Measurements from ENCODE around the gene PNPLA6. TPM values are rescaled to one million over a fixed set of nuclear protein-coding genes. Genes with fewer than 3 reads are reported as not detected.

Gene PNPLA6
- total and polyA plus RNA-seq, 2 of the 13 experiments (the other 11 are each of a cell fraction or from before 2014, with no cell fraction given): 24.9 to 28.2 TPM

GRCh38 chr19:7533925-7534480 is 1.5 kb upstream of the PNPLA6 start:
- H4K20me1 ChIP-seq (ENCODE audit: insufficient read depth, low read length): no peaks in the 10 kb centered on the region
- in situ Hi-C loops (cut with HindIII; ENCODE audit: extremely low pct_ligation_motif_present, low pct_unique_long_range_greater_than_20kb) (no loop called here), intact Hi-C loops (cut with micrococcal nuclease; ENCODE audit: unreplicated experiment) (no loop called here)
- 13% methylated on average over 30 of the region's 41 CpGs for WGBS (ENCODE audit: low lambda C conversion rate)
- H3K79me2 ChIP-seq (ENCODE audit: insufficient read depth, low read length): no peaks in the 10 kb centered on the region
- H3K9ac ChIP-seq (ENCODE audit: insufficient read depth, low read depth, low read length): peak overlapping the region; percentile 81
- ChIA-PET POLR2A (interaction anchor here (1.4 to 2.1 kb wide), 3 partner anchors 12 to 61 kb away, joined by 3 to 13 read pairs (median 4); partner anchors contain the start of gene MCOLN1), CTCF (ENCODE audit: low intra/inter-chr PET ratio, low total read pairs) (no interaction called here)
- peak; percentile 73 for ATAC-seq
- peaks cover 0 to 4% of the 10 kb centered on the region in 2 experiments; a peak in 2 of 5 replicates for H3K36me3 ChIP-seq (replicated peaks in 1 of 2; ENCODE audit: control insufficient read depth in 1 of 2, insufficient read depth in 2 of 2, low read length in 2 of 2)
- H3K27ac ChIP-seq (ENCODE audit: extremely low read length, insufficient read depth, low read length): peak overlapping the region; percentile 84
- no peak for FAIRE-seq
- TSS peak; percentile 88 for BruUV-seq (replicated peaks)
- no peak overlapping the region for H2AFZ ChIP-seq (ENCODE audit: low read length)
- peak overlapping the region; percentile 91 to 97 (median 94) for H3K4me3 ChIP-seq (replicated peaks in 1 of 3; ENCODE audit: insufficient read depth in 1 of 3, low read depth in 2 of 3, low read length in 3 of 3)
- H3K9me3 ChIP-seq (ENCODE audit: low read length): no peaks in the 10 kb centered on the region
- H3K4me1 ChIP-seq (ENCODE audit: insufficient read depth, low read length): peaks cover 14% of the 10 kb centered on the region
- peak overlapping the region; percentile 89 for H3K4me2 ChIP-seq (ENCODE audit: low read depth, low read length)
- DNase-seq (ENCODE audit: low spot score): peak; percentile 67
- no peaks in the 10 kb centered on the region; a peak in 1 of 5 replicates for H3K27me3 ChIP-seq (ENCODE audit: control insufficient read depth in 1 of 2, insufficient read depth in 2 of 2, low read length in 2 of 2)
- TF ChIP-seq NFYC (CRISPR knock-in tag; IDR thresholded peaks at IDR 0.05) (no peak), ZNF773 (CRISPR knock-in tag; IDR thresholded peaks at IDR 0.05; ENCODE audit: borderline replicate concordance) (no peak), HDAC1 (CRISPR knock-in tag; IDR thresholded peaks at IDR 0.05) (no peak), AHDC1 (CRISPR knock-in tag; IDR thresholded peaks at IDR 0.05; ENCODE audit: borderline replicate concordance) (no peak), MAZ (IDR thresholded peaks at IDR 0.05; ENCODE audit: borderline replicate concordance, low read depth, low read length) (peak; percentile 68; the same call in 1 of the 2 replicates), MAZ (CRISPR knock-in tag; IDR thresholded peaks at IDR 0.05; ENCODE audit: low read depth) (peak; percentile 19; the same call in 1 of the 2 replicates), MXI1 (IDR thresholded peaks at IDR 0.05; ENCODE audit: borderline replicate concordance, low read depth, low read length) (peak; percentile 14; the same call in 1 of the 3 replicates), POGK (CRISPR knock-in tag; conservative IDR thresholded peaks at IDR 0.05) (no peak), ZNF879 (CRISPR knock-in tag; IDR thresholded peaks at IDR 0.05) (no peak), SP2 (CRISPR knock-in tag; IDR thresholded peaks at IDR 0.05) (no peak; the same call in 1 of the 2 replicates), U2AF1 (optimal IDR thresholded peaks at IDR 0.05; ENCODE audit: low read depth, low read length) (peak; percentile 22), HDAC2 (CRISPR knock-in tag; IDR thresholded peaks at IDR 0.05) (0 out of 2 replicates have a peak, but pooled peaks have one; percentile 1), TRIM22 (IDR thresholded peaks at IDR 0.05) (no peak), ZFP62 (CRISPR knock-in tag; IDR thresholded peaks at IDR 0.05) (no peak), ZNF143 (CRISPR knock-in tag; IDR thresholded peaks at IDR 0.05) (peak; percentile 71), FOXC1 (CRISPR knock-in tag; IDR thresholded peaks at IDR 0.05; ENCODE audit: borderline replicate concordance) (0 out of 2 replicates have a peak, but pooled peaks have one; percentile 23)

Measured in HepG2 (cell line).